Renal pelvis (tissue), 4 donors: Measurements from ENCODE around the gene PKM. TPM values are rescaled to one million over a fixed set of nuclear protein-coding genes. Genes with fewer than 3 reads are reported as not detected.
"Not testable (repeated sequence)": the region's sequence is repeated elsewhere in the genome, so short reads cannot be mapped to it uniquely, and the experiment has no call there.

ENCODE experiments used
- DNase-seq: peaks from one replicate; pipeline ENCODE4 v3.0.0-alpha.2; 2013
- polyA plus RNA-seq, 3 donors: library from polyadenylated mRNA; unstranded; fragments of 120-200 nt; gene quantifications; one replicate each; pipeline ENCODE4 v1.2.1, GENCODE V29; 2013; ENCODE audit not compliant: insufficient read length in 3 of 3

Gene PKM
- polyA plus RNA-seq, 3 donors = 625 to 751 (median 695) TPM

GRCh38 chr15:72184165-72184811, 46.7 kb downstream of the PKM start:
- peak; percentile 46 for DNase-seq

- no peak for DNase-seq
These were observed 47.2 kb downstream of the PKM start for GRCh38 chr15:72183781-72184164.

GRCh38 chr15:72182673-72183072, 48.3 kb downstream of the PKM start:
- no peak for DNase-seq

- DNase-seq = no peak
These were observed 48.7 kb downstream of the PKM start for GRCh38 chr15:72182244-72182643.

GRCh38 chr15:72180761-72181324, 50.1 kb downstream of the PKM start:
- no peak for DNase-seq

GRCh38 chr15:72179950-72180581, 50.9 kb downstream of the PKM start:
- no peak for DNase-seq

GRCh38 chr15:72178976-72179585, 51.9 kb downstream of the PKM start:
- no peak for DNase-seq

- no peak for DNase-seq
These were observed 54.2 kb downstream of the PKM start for GRCh38 chr15:72176743-72177142.

- no peak for DNase-seq
These were observed 54.8 kb downstream of the PKM start for GRCh38 chr15:72176159-72176558.

- DNase-seq = no peak
These were observed 55.6 kb downstream of the PKM start for GRCh38 chr15:72175186-72176044.

- DNase-seq = no peak
These were observed 56.3 kb downstream of the PKM start for GRCh38 chr15:72174551-72175165.

- no peak for DNase-seq
These were observed 57.0 kb downstream of the PKM start for GRCh38 chr15:72173864-72174550.

GRCh38 chr15:72173401-72173800, 57.6 kb downstream of the PKM start:
- DNase-seq = no peak

GRCh38 chr15:72172796-72173195, 58.2 kb downstream of the PKM start:
- no peak for DNase-seq

- not testable (repeated sequence) for DNase-seq
These were observed 59.0 kb downstream of the PKM start for GRCh38 chr15:72171978-72172377.

GRCh38 chr15:72170691-72171090, 60.3 kb downstream of the PKM start:
- DNase-seq = no peak

GRCh38 chr15:72169921-72170611, 60.9 kb downstream of the PKM start:
- no peak for DNase-seq

GRCh38 chr15:72169236-72169920, 61.6 kb downstream of the PKM start:
- DNase-seq = no peak

GRCh38 chr15:72168808-72169190, 62.2 kb downstream of the PKM start:
- DNase-seq = no peak
